Measurements from ENCODE around the gene SATB2. TPM values are rescaled to one million over a fixed set of nuclear protein-coding genes. Genes with fewer than 3 reads are reported as not detected.

The SATB2 gene
- total RNA-seq, 1 experiment from 2014 or later = 3.0 TPM

DNA sequence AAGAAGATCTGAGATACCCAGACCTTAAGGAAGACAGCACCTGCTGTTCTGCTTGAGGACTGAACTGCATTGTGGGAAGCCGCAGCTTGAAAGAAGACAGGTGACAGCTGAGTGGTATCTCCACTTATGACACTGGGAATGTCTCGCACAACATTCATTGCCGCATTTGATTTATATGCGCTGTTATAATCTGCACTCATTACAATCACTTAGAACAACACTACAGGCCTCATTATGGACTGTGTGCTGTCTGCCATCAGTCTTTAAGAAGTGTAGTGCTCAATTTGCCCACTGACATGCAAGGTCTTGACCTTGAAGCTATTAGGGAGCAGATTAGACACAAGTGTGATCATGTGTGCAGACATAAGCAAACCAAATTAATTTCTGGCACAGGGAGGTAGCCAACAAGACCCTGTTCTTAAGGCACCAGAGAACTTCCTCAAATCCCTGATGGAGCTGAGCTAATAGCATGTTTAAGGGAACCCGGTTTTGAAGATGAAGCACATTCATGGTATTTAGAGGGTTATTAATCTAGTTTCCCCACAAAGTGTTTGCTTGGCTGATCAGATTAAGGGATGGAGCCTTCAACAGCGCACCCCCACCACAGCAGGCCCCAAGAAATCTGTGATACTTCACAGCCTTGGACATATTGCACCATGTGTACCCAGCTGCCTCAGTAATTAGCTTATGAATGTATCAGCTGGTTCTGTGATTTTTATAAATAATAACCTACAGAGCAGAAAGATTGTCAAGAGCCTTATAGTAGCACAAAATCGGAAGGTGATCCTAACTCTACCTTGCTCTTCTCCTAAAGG lies 146.8 kb downstream of the SATB2 start:
- ChIA-PET CTCF (no interaction called here), POLR2A (ENCODE audit: unreplicated experiment) (no interaction called here)
- DNase-seq = no peak
- ATAC-seq = no peak
- Histone ChIP-seq H4K20me1 (ENCODE audit: low read length) (no peaks in the 10 kb centered on the region), H3K4me2 (ENCODE audit: low read length) (no peak overlapping the region), H3K79me2 (ENCODE audit: low read length) (no peaks in the 10 kb centered on the region), H3K9me2 (replicated peaks; ENCODE audit: low read length) (no peaks in the 10 kb centered on the region), H3K36me3 (ENCODE audit: low read depth, low read length) (no peaks in the 10 kb centered on the region), H2AFZ (ENCODE audit: low read length) (no peak overlapping the region), H3K27ac (ENCODE audit: low read length) (no peak overlapping the region), H3K9me3 (ENCODE audit: low read length) (no peaks in the 10 kb centered on the region), H3K4me3 (ENCODE audit: low read length) (no peak overlapping the region), H3K4me1 (ENCODE audit: insufficient read depth, low read length) (no peaks in the 10 kb centered on the region), H3K27me3 (ENCODE audit: low read length) (no peaks in the 10 kb centered on the region), H3K9ac (ENCODE audit: low read length) (no peak overlapping the region), H3F3A (ENCODE audit: low read length, unreplicated experiment) (no peaks in the 10 kb centered on the region)
- intact Hi-C loops (cut with micrococcal nuclease) = no loop called here
- BruUV-seq (replicated peaks) = no TSS peak
- TF ChIP-seq EZH2phosphoT487 (IDR thresholded peaks at IDR 0.05; ENCODE audit: borderline replicate concordance, low read length) (no peak), EZH2 (IDR thresholded peaks at IDR 0.05; ENCODE audit: low read length, unreplicated experiment) (no peak)
- TF ChIP-seq, protein P1, sequence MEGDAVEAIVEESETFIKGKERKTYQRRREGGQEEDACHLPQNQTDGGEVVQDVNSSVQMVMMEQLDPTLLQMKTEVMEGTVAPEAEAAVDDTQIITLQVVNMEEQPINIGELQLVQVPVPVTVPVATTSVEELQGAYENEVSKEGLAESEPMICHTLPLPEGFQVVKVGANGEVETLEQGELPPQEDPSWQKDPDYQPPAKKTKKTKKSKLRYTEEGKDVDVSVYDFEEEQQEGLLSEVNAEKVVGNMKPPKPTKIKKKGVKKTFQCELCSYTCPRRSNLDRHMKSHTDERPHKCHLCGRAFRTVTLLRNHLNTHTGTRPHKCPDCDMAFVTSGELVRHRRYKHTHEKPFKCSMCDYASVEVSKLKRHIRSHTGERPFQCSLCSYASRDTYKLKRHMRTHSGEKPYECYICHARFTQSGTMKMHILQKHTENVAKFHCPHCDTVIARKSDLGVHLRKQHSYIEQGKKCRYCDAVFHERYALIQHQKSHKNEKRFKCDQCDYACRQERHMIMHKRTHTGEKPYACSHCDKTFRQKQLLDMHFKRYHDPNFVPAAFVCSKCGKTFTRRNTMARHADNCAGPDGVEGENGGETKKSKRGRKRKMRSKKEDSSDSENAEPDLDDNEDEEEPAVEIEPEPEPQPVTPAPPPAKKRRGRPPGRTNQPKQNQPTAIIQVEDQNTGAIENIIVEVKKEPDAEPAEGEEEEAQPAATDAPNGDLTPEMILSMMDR (conservative IDR thresholded peaks at IDR 0.05; ENCODE audit: low read depth, low read length) = no peak

DNA sequence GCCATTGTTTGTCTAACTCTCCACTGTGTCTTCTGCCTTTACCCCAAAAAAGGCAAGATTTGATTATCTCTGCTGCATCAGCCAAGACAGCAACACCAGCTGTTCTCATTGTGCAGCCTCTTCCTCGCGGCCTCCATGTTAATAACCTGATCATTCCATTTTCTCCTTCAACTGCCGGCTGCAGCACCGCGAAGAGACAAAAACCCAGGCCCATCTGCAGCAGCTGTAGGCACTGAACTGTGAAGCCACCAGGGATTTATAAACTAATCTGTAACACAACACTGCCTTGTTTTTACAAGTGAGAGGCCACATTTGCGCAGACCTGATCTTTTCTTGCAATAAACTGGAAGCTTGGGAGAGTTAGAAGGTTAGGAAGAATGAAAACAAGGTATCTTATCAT lies 147.8 kb downstream of the SATB2 start:
- no peak overlapping the region for H3K9ac ChIP-seq (ENCODE audit: low read length)
- H3K79me2 ChIP-seq (ENCODE audit: low read length) = no peaks in the 10 kb centered on the region
- H3K27me3 ChIP-seq (ENCODE audit: low read length) = no peaks in the 10 kb centered on the region
- no peak overlapping the region for H3K4me2 ChIP-seq (ENCODE audit: low read length)
- ATAC-seq (no peak), DNase-seq (no peak)
- H4K20me1 ChIP-seq (ENCODE audit: low read length) = no peaks in the 10 kb centered on the region
- H3K4me1 ChIP-seq (ENCODE audit: insufficient read depth, low read length) = no peaks in the 10 kb centered on the region
- intact Hi-C loops (cut with micrococcal nuclease) = no loop called here
- H3K27ac ChIP-seq (ENCODE audit: low read length) = no peak overlapping the region
- H3F3A ChIP-seq (ENCODE audit: low read length, unreplicated experiment) = no peaks in the 10 kb centered on the region
- H3K9me3 ChIP-seq (ENCODE audit: low read length) = no peaks in the 10 kb centered on the region
- H3K9me2 ChIP-seq (replicated peaks; ENCODE audit: low read length) = no peaks in the 10 kb centered on the region
- TF ChIP-seq EZH2 (IDR thresholded peaks at IDR 0.05; ENCODE audit: low read length, unreplicated experiment) = no peak
- TF ChIP-seq EZH2phosphoT487 (IDR thresholded peaks at IDR 0.05; ENCODE audit: borderline replicate concordance, low read length) = no peak
- TF ChIP-seq, protein P1 (conservative IDR thresholded peaks at IDR 0.05; ENCODE audit: low read depth, low read length) = no peak
- POLR2A ChIA-PET (ENCODE audit: unreplicated experiment) = no interaction called here
- no peak overlapping the region for H3K4me3 ChIP-seq (ENCODE audit: low read length)
- no TSS peak for BruUV-seq (replicated peaks)
- H2AFZ ChIP-seq (ENCODE audit: low read length) = no peak overlapping the region
- CTCF ChIA-PET = no interaction called here
- no peaks in the 10 kb centered on the region for H3K36me3 ChIP-seq (ENCODE audit: low read depth, low read length)

DNA sequence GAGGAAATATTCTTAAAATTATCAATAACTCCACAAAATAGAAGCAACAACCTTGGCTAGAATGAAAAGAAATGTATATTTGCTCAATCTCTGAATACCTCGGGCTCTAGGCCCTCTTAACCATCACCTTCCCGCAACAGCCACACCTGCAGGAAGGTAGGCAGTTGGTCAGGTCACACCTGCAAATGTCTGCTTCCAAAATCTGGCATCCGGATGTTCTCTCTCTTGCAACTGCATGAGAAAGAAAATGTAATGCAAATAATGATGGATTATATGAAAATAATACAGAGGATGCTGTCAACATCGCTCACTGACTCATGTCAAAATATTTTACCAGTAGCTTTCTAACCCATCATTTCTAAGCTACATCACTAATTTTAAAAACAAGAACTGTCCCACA lies 148.3 kb downstream of the SATB2 start:
- ATAC-seq = no peak
- no TSS peak for BruUV-seq (replicated peaks)
- ChIA-PET CTCF (no interaction called here), POLR2A (ENCODE audit: unreplicated experiment) (no interaction called here)
- no peak overlapping the region for H2AFZ ChIP-seq (ENCODE audit: low read length)
- no peak overlapping the region for H3K4me2 ChIP-seq (ENCODE audit: low read length)
- H3K36me3 ChIP-seq (ENCODE audit: low read depth, low read length) = no peaks in the 10 kb centered on the region
- no peaks in the 10 kb centered on the region for H3K79me2 ChIP-seq (ENCODE audit: low read length)
- H3K9me3 ChIP-seq (ENCODE audit: low read length) = no peaks in the 10 kb centered on the region
- H3K27me3 ChIP-seq (ENCODE audit: low read length) = no peaks in the 10 kb centered on the region
- no peaks in the 10 kb centered on the region for H3K9me2 ChIP-seq (replicated peaks; ENCODE audit: low read length)
- no peak overlapping the region for H3K4me3 ChIP-seq (ENCODE audit: low read length)
- no peak for DNase-seq
- no peaks in the 10 kb centered on the region for H3F3A ChIP-seq (ENCODE audit: low read length, unreplicated experiment)
- TF ChIP-seq EZH2phosphoT487 (IDR thresholded peaks at IDR 0.05; ENCODE audit: borderline replicate concordance, low read length) (no peak), EZH2 (IDR thresholded peaks at IDR 0.05; ENCODE audit: low read length, unreplicated experiment) (no peak)
- TF ChIP-seq, protein P1 (conservative IDR thresholded peaks at IDR 0.05; ENCODE audit: low read depth, low read length) = no peak
- no peak overlapping the region for H3K27ac ChIP-seq (ENCODE audit: low read length)
- no peak overlapping the region for H3K9ac ChIP-seq (ENCODE audit: low read length)
- no peaks in the 10 kb centered on the region for H4K20me1 ChIP-seq (ENCODE audit: low read length)
- intact Hi-C loops (cut with micrococcal nuclease) = no loop called here
- peaks cover 3% of the 10 kb centered on the region for H3K4me1 ChIP-seq (ENCODE audit: insufficient read depth, low read length)
